Measurements from ENCODE around the gene TMEM200B. TPM values are rescaled to one million over a fixed set of nuclear protein-coding genes. Genes with fewer than 3 reads are reported as not detected.
"Not testable (repeated sequence)": the region's sequence is repeated elsewhere in the genome, so short reads cannot be mapped to it uniquely, and the experiment has no call there.

Gene TMEM200B
- total and polyA plus RNA-seq, 10 of the 15 experiments (the other 5 are each of a cell fraction or from before 2014, with no cell fraction given): 0.03 to 1.4 (median 0.08) TPM; not detected in 3

DNA sequence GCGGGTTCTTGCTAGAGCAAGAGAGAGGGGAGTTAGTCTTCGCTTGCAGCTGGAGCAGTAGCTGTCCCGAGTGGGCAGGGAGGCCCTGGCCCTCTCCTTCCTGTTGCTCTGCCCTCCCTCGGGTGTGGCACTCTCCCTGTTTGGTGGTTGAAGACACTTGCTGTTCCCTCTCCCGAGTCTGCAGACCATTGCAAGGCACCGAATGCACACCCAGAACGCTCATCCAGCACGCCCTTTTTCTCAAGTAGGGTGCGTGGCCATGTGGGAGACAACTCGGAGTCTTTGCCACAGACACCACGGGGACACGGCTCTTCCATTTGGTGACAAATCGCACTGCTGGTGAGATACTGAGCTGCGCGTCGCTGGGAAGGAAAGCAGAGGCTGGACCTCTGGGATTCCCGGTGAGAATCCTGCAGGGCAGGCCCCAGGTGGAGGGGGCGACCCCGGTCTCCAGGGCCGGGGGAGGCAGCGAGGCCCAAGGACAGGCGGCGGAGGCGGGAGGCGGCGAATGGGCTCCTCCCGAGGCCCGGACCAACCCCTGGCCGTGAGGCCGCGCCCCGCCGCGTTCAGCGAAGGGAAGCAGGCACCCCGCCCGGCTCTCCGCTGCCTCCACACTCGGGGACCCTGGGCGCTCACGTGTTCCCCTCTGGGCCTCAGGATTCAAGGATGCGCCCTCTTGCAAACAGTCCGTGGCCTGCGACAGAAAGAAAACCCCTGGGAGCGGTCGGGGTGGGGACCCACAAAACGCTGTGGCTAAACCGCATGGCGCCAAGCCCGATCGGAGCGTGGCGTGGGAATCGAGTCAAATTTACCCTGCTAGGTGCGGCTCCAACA lies 10.4 kb upstream of the TMEM200B start (continued):
- no peak for TF ChIP-seq STAT3 (IDR thresholded peaks at IDR 0.05; ENCODE audit: low read depth, low read length)
- TF ChIP-seq, protein P1, sequence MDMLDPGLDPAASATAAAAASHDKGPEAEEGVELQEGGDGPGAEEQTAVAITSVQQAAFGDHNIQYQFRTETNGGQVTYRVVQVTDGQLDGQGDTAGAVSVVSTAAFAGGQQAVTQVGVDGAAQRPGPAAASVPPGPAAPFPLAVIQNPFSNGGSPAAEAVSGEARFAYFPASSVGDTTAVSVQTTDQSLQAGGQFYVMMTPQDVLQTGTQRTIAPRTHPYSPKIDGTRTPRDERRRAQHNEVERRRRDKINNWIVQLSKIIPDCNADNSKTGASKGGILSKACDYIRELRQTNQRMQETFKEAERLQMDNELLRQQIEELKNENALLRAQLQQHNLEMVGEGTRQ (IDR thresholded peaks at IDR 0.05; ENCODE audit: borderline replicate concordance, low read depth, low read length): no peak
- no peak for TF ChIP-seq PML (IDR thresholded peaks at IDR 0.05; ENCODE audit: low read length)

DNA sequence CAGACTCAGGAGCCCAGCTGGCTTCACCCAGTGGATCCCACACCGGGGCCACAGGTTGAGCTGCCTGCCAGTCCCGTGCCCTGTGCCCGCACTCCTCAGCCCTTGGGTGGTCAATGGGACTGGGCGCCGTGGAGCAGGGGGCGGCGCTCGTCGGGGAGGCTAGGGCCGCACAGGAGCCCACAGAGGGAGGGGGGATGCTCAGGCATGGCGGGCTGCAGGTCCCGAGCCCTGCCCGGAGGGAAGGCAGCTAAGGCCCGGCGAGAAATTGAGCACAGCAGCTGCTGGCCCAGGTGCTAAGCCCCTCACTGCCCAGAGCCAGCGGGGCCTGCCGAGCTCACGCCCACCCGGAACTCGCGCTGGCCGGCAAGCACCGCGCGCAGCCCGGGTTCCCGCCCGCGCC lies 7.4 kb upstream of the TMEM200B start:
- H3K9me3 ChIP-seq (replicated peaks; ENCODE audit: control insufficient read depth, insufficient read depth, low read length); in situ Hi-C loops (cut with MboI); H3K27ac ChIP-seq (ENCODE audit: control insufficient read depth, insufficient read depth); H3K36me3 ChIP-seq (ENCODE audit: control insufficient read depth in 2 of 2, insufficient read depth in 2 of 2, low read length in 1 of 2); H2AFZ ChIP-seq (ENCODE audit: control insufficient read depth, low read depth, low read length); intact Hi-C loops (cut with micrococcal nuclease; ENCODE audit: unreplicated experiment); BruUV-seq (replicated peaks); H4K20me1 ChIP-seq (ENCODE audit: control insufficient read depth, insufficient read depth); H3K4me1 ChIP-seq (ENCODE audit: control insufficient read depth, insufficient read depth, low read length); H3K79me2 ChIP-seq (ENCODE audit: control insufficient read depth, insufficient read depth, low read length); DNase-seq (ENCODE audit: low read depth, low spot score); FAIRE-seq; ATAC-seq; H3K4me2 ChIP-seq (ENCODE audit: control insufficient read depth, insufficient read depth); H3K4me3 ChIP-seq; H3K27me3 ChIP-seq (replicated peaks in 1 of 2; ENCODE audit: control insufficient read depth in 2 of 2, insufficient read depth in 2 of 2, low read length in 1 of 2); H3K9ac ChIP-seq (ENCODE audit: control insufficient read depth, insufficient read depth, low read length): not testable (repeated sequence)
- ChIA-PET SMC1A (ENCODE audit: uncharacterized antibody, unreplicated experiment) (interaction anchor here (0.6 to 0.7 kb wide), 2 partner anchors 82 to 345 kb away, joined by 3 read pairs; no protein-coding TSS in a partner anchor), RAD21 (ENCODE audit: unreplicated experiment) (interaction anchor here (1.0 kb wide), 1 partner anchor 11 kb away, joined by 3 read pairs; no protein-coding TSS in a partner anchor), POLR2A (interaction anchor here (0.6 to 0.9 kb wide), 2 partner anchors 16 to 64 kb away, joined by 3 to 5 read pairs; no protein-coding TSS in a partner anchor), CTCF (interaction anchor here (1.0 kb wide), 1 partner anchor 33 kb away, joined by 3 read pairs; no protein-coding TSS in a partner anchor)
- 86% methylated on average over 24 of the region's 29 CpGs for WGBS (ENCODE audit: insufficient coverage, insufficient replicate concordance, low lambda C conversion rate, missing lambda C conversion rate)
